ENCODE measurements around the gene TEKT5. TPM values are rescaled to one million over a fixed set of nuclear protein-coding genes. Genes with fewer than 3 reads are reported as not detected.
"Not testable (repeated sequence)": the region's sequence is repeated elsewhere in the genome, so short reads cannot be mapped to it uniquely, and the experiment has no call there.

Gene TEKT5
- total RNA-seq, 1 experiment from 2014 or later: not detected

DNA sequence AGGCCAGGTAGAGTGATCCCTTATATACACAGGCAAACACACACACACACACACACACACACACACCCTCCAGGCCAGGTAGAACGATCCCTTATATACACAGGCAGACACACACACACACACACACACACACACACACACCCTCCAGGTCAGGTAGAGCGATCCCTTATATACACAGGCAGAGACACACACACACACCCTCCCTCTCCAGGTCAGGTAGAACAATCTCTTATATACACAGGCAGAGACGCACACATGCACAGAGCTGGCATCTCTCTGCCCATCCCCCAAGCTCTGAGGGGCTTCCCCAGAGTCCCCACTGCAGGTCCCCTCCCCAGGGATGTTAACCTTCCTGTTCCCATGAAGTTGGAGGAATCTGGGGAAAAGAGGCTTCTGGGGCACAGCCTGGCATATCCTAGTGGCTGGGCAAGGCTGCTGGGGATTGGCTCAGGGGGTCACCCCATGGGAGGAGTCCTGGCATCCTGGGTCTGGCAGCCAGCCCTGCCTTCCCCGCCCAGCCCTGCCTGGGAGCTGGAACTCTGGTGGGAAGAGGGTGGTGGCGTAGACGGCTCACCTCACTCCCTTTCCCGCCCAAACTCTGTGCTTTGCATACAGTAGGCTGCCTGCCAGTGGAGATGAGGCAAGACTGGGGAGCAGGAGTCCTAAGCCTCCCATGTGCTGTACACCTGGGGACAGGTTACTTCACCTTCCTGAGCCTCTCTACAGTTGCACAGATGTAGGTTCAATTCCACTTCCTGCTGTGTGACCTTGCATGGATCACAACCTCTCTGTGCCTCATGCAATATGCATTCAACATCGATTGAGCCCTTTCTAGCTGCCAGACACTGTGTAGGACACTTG lies 41.8 kb downstream of the TEKT5 start:
- Histone ChIP-seq H3K9me3 (ENCODE audit: control insufficient read depth, insufficient read depth, low read depth, low read length) (no peaks in the 10 kb centered on the region), H3K4me3 (ENCODE audit: low read depth in 2 of 2, low read length in 2 of 2) (no peak overlapping the region), H3K4me1 (ENCODE audit: control insufficient read depth, insufficient read depth, low read length) (no peaks in the 10 kb centered on the region), H3K27me3 (ENCODE audit: control insufficient read depth, insufficient read depth, low read length) (no peaks in the 10 kb centered on the region), H3K27ac (ENCODE audit: low read length) (no peak overlapping the region), H3K36me3 (ENCODE audit: control insufficient read depth, insufficient read depth, low read length) (no peaks in the 10 kb centered on the region)
- in situ Hi-C loops (cut with HindIII; ENCODE audit: low pct_unique_long_range_greater_than_20kb, low sequenced_read_pairs): no loop called here
- intact Hi-C loops (cut with micrococcal nuclease; ENCODE audit: unreplicated experiment): no loop called here
- DNase-seq (ENCODE audit: low read depth, low spot score) (no peak), ATAC-seq (peak; percentile 63)
- ChIA-PET CTCF (interaction anchor here (0.6 kb wide), 1 partner anchor 17 kb away, joined by 5 read pairs; no protein-coding TSS in a partner anchor), POLR2A (interaction anchor here (0.6 kb wide), 1 partner anchor 10 kb away, joined by 3 read pairs; no protein-coding TSS in a partner anchor)
- no TSS peak for BruUV-seq (replicated peaks)
- TF ChIP-seq, protein P1, sequence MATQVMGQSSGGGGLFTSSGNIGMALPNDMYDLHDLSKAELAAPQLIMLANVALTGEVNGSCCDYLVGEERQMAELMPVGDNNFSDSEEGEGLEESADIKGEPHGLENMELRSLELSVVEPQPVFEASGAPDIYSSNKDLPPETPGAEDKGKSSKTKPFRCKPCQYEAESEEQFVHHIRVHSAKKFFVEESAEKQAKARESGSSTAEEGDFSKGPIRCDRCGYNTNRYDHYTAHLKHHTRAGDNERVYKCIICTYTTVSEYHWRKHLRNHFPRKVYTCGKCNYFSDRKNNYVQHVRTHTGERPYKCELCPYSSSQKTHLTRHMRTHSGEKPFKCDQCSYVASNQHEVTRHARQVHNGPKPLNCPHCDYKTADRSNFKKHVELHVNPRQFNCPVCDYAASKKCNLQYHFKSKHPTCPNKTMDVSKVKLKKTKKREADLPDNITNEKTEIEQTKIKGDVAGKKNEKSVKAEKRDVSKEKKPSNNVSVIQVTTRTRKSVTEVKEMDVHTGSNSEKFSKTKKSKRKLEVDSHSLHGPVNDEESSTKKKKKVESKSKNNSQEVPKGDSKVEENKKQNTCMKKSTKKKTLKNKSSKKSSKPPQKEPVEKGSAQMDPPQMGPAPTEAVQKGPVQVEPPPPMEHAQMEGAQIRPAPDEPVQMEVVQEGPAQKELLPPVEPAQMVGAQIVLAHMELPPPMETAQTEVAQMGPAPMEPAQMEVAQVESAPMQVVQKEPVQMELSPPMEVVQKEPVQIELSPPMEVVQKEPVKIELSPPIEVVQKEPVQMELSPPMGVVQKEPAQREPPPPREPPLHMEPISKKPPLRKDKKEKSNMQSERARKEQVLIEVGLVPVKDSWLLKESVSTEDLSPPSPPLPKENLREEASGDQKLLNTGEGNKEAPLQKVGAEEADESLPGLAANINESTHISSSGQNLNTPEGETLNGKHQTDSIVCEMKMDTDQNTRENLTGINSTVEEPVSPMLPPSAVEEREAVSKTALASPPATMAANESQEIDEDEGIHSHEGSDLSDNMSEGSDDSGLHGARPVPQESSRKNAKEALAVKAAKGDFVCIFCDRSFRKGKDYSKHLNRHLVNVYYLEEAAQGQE (IDR thresholded peaks at IDR 0.05; ENCODE audit: insufficient read depth in 1 of 2, low read depth in 2 of 2, low read length in 1 of 2): no peak
- TF ChIP-seq SIN3A (IDR thresholded peaks at IDR 0.05; ENCODE audit: borderline replicate concordance, insufficient read depth, low read depth, low read length): no peak
- TF ChIP-seq TCF7L2 (IDR thresholded peaks at IDR 0.05; ENCODE audit: low read depth, low read length): no peak
- TF ChIP-seq POLR2AphosphoS5 (IDR thresholded peaks at IDR 0.05; ENCODE audit: low read depth, low read length): no peak
- TF ChIP-seq, protein P2, sequence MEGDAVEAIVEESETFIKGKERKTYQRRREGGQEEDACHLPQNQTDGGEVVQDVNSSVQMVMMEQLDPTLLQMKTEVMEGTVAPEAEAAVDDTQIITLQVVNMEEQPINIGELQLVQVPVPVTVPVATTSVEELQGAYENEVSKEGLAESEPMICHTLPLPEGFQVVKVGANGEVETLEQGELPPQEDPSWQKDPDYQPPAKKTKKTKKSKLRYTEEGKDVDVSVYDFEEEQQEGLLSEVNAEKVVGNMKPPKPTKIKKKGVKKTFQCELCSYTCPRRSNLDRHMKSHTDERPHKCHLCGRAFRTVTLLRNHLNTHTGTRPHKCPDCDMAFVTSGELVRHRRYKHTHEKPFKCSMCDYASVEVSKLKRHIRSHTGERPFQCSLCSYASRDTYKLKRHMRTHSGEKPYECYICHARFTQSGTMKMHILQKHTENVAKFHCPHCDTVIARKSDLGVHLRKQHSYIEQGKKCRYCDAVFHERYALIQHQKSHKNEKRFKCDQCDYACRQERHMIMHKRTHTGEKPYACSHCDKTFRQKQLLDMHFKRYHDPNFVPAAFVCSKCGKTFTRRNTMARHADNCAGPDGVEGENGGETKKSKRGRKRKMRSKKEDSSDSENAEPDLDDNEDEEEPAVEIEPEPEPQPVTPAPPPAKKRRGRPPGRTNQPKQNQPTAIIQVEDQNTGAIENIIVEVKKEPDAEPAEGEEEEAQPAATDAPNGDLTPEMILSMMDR (IDR thresholded peaks at IDR 0.05): no peak

DNA sequence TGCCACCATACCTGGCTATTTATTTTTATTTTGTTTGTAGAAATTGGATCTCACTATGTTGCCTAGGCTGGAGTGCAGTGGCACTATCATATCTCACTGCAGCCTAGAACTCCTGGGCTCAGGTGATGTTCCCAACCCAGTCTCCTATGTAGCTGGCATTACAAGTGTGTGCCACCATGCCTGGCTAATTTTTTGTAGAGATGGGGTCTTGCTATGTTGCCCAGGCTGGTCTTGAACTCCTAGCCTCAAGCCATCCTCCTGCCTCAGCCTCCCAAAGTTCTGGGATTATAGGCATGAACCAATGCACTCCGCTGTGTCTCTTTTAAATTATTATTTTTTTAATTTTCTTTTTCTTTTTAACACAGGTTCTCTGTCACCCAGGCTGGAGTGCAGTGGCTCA lies 45.6 kb downstream of the TEKT5 start:
- intact Hi-C loops (cut with micrococcal nuclease; ENCODE audit: unreplicated experiment); H3K4me1 ChIP-seq (ENCODE audit: control insufficient read depth, insufficient read depth, low read length); H3K27me3 ChIP-seq (ENCODE audit: control insufficient read depth, insufficient read depth, low read length); H3K4me3 ChIP-seq (ENCODE audit: low read depth in 2 of 2, low read length in 2 of 2); H3K36me3 ChIP-seq (ENCODE audit: control insufficient read depth, insufficient read depth, low read length); DNase-seq (ENCODE audit: low read depth, low spot score); ATAC-seq; POLR2A ChIA-PET; BruUV-seq (replicated peaks); H3K27ac ChIP-seq (ENCODE audit: low read length); H3K9me3 ChIP-seq (ENCODE audit: control insufficient read depth, insufficient read depth, low read depth, low read length); in situ Hi-C loops (cut with HindIII; ENCODE audit: low pct_unique_long_range_greater_than_20kb, low sequenced_read_pairs); CTCF ChIA-PET: not testable (repeated sequence)

DNA sequence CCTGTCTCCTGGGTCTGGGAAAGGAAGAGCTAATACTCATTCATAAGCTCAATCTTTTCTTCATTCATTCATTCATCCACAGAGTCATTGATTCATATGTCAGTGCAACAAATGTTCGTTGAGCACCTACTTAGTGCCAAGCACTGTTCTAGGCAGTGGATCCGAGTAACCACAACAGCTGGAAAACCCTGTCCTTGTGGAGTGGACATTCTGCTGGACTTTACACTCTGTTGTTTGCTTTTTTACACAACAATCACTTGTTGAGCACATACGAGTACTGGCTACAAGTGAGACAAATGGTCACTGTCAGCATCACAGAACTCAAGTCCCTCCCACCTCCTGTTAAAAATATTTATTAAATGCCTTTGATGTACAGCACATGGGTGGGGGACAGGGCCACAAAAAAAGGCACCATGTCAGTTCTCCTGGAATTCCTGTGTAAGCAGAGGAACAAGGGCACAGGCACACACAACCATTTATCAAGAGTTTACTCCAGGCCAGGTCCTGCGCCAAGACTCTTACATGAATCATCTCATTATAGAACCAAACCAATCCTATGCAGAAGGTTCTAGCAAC lies 46.9 kb downstream of the TEKT5 start:
- H3K4me3 ChIP-seq (ENCODE audit: low read depth in 2 of 2, low read length in 2 of 2): no peak overlapping the region
- BruUV-seq (replicated peaks): no TSS peak
- ChIA-PET POLR2A (no interaction called here), CTCF (no interaction called here)
- DNase-seq (ENCODE audit: low read depth, low spot score): no peak
- H3K36me3 ChIP-seq (ENCODE audit: control insufficient read depth, insufficient read depth, low read length): no peaks in the 10 kb centered on the region
- ATAC-seq: no peak
- H3K9me3 ChIP-seq (ENCODE audit: control insufficient read depth, insufficient read depth, low read depth, low read length): no peaks in the 10 kb centered on the region
- H3K27ac ChIP-seq (ENCODE audit: low read length): no peak overlapping the region
- intact Hi-C loops (cut with micrococcal nuclease; ENCODE audit: unreplicated experiment) (no loop called here), in situ Hi-C loops (cut with HindIII; ENCODE audit: low pct_unique_long_range_greater_than_20kb, low sequenced_read_pairs) (no loop called here)
- no peaks in the 10 kb centered on the region for H3K27me3 ChIP-seq (ENCODE audit: control insufficient read depth, insufficient read depth, low read length)
- TF ChIP-seq, protein P2 (IDR thresholded peaks at IDR 0.05): no peak
- TF ChIP-seq TCF7L2 (IDR thresholded peaks at IDR 0.05; ENCODE audit: low read depth, low read length): no peak
- TF ChIP-seq SIN3A (IDR thresholded peaks at IDR 0.05; ENCODE audit: borderline replicate concordance, insufficient read depth, low read depth, low read length): no peak
- TF ChIP-seq, protein P1 (IDR thresholded peaks at IDR 0.05; ENCODE audit: insufficient read depth in 1 of 2, low read depth in 2 of 2, low read length in 1 of 2): no peak
- TF ChIP-seq POLR2AphosphoS5 (IDR thresholded peaks at IDR 0.05; ENCODE audit: low read depth, low read length): no peak
- H3K4me1 ChIP-seq (ENCODE audit: control insufficient read depth, insufficient read depth, low read length): no peaks in the 10 kb centered on the region
